HG03469 (cell line): ENCODE measurements around the gene CSNK1D.
"Not testable (repeated sequence)": the region's sequence is repeated elsewhere in the genome, so short reads cannot be mapped to it uniquely, and the experiment has no call there.

Experiments used
- ATAC-seq: cut with Tn5 transposase; IDR thresholded peaks from one replicate; pipeline ENCODE4 v1.9.1; 2021; ENCODE audit warnings: mild to moderate bottlenecking, moderate library complexity, moderate number of reproducible peaks; ENCODE audit not compliant: unreplicated experiment

The CSNK1D gene

GRCh38 chr17:82217530-82218204 lies 55.8 kb downstream of the CSNK1D start:
- ATAC-seq, result no peak

DNA sequence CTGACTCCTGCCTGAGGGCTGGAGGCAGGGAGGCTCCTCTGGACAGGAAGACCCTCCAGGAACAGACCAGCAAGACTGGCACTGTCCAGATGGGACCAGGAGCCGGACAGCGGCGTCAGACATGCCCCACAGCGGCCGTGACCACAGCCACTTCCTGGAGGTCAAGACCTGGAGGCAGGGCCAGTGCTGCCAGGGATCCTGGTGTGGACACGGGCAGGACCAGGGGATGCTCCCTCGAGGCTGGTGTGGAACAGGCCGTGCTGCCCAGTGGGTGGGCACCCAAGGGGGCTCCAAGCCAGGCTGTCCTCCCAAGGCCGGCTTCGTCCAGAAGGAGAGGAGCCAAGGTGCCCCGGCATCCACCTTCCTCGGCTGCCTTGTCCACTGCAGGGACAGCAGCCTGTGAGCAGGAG lies 56.4 kb downstream of the CSNK1D start:
- no peak for ATAC-seq

- no peak for ATAC-seq
Observed at GRCh38 chr17:82216301-82217119, 57.0 kb downstream of the CSNK1D start.

DNA sequence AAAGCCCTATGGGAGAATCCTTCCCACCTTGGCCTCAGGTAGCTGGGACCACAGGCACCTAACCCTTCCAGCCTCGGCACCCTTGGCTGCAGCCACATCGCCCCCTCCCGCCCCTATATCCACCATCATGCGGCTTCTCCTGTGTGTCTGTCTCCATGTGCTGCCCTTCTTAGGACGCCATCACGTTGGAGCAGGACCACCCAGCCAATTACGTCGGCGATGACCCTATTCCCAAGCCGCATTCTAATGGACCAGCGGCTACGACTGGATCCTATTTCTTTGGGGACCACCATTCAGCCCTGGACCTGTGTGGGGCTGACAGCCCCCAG lies 57.6 kb downstream of the CSNK1D start:
- no peak for ATAC-seq

GRCh38 chr17:82215095-82215971 lies 58.2 kb downstream of the CSNK1D start:
- no peak for ATAC-seq

- ATAC-seq, result no peak
Observed at GRCh38 chr17:82214012-82214628, 59.4 kb downstream of the CSNK1D start.

GRCh38 chr17:82213251-82214011 lies 60.1 kb downstream of the CSNK1D start:
- ATAC-seq, result no peak

DNA sequence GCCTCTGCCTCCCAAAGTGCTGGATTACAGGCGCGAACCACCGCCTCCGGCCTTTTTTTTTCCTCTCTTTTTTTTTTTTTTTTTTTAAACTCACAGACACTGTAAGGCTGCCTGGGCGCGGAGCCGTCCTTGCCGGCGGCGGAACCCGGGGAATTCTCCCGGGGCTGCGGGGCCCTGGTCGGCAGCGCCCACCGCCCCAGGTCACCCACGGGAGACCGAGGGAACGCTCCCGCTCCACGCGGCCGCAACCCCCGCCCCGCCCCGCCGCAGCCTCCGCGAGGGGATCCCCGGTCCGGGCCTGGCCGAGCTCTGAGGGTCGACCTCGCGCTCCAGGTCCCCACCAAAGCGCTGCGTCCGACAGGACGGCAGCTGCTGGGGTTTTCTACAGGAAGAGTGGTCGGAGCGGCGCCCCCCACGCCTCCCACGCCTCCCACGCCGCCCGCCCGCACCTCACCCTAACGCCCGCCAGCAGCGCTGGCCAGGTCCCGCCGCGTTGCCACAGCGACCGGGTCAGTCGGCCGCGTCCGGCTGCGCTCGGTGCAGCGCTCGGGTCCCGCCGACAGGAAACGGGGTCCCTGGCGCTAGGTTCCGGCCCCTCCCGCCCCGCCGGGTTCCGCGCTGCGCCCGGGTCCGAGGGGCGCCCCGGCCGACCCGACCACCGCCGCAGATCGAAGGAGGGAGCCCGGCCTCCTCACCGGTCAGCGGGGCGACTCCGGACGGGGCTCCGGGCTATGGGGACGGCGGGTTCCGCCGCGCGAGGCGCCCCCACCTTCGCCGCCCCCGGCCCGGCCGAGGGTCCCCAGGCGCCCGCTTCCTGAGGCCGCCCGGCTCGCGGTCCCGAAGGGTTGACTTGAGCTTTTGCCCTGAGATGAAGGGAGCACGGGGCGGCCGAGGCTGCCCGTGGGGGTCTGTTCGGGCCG lies 60.9 kb downstream of the CSNK1D start, which contains the start of gene CCDC57:
Gene CCDC57, minus strand, starts transcription at position 512 of the 920 bp plus-strand sequence. CDS start 10,898 bp downstream, outside the sequence.
- ATAC-seq, result no peak

DNA sequence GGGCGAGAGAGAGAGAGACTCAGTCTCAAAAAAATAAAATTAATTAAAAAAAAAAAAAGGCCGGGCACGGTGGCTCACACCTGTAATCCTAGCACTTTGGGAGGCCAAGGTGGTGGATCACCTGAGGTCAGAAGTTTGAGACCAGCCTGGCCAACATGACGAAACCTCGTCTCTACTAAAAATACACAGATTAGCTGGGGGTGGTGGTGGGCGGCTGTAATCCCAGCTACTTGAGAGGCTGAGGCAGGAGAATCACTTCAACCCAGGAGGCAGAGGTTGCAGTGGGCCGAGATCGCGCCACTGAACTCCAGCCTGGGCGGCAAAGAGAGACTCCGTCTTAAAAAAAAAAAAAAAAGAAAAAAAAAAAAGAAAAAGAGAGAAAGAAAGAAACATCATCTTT lies 62.8 kb downstream of the CSNK1D start:
- not testable (repeated sequence) for ATAC-seq

DNA sequence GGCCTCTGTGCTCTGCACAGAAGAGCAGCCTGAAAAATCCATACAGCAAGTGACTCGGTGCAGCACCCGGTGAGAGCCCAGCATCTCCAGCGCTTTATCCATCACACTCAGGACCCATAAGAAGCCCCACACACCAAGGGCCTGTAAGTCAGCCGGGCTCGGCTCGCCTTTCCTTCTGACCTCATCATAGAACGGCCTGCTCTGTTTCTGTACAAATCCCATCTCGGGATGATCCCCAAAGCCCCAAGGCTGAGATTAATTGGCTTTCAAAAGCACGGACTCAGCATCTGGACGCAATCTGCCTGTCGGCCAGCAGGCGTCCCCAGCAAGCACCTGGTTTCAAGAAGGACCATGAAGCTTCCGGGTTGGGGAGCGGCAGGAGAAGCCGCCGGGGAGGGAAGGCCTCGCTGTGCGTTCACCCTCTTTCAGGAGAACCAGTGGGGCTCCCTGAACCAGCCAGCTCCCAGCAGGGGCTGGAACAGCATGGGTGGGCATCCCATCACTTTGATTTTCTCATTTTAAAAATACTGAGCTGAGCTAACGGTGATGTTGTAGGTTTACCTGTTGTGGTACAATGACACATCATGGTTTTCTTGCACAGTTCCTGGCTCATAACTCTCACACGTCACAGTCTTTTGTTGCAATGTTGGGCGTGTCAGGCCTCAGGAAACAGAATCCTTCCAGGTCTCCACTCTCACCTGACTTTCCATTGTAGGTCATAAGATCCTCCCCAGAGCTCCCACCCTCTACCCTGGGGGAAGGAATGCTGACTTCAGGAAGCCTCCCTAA lies 67.6 kb downstream of the CSNK1D start:
- no peak for ATAC-seq

- ATAC-seq, result no peak
Observed at GRCh38 chr17:82204831-82205719, 68.4 kb downstream of the CSNK1D start.

DNA sequence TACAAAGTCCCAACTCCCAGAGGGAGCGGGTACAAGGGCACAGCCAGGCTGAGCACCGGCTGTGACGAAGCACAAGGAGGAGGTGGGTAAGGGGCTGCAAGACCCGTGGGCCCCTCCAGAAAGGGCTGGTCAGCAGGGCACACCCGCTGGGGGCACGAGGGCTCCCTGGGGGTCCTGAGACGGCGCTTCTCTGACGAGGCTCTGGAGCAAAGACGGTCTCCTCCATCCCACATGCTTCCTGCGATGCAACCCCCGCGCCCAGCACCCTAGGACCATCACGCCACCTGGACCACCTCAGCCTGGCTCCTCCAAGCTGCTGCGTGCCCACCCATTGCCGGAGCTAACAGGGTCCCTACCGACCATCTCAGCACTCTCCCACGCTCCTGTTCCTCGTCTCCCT lies 69.6 kb downstream of the CSNK1D start:
- ATAC-seq, result no peak

GRCh38 chr17:82202981-82203380 lies 70.5 kb downstream of the CSNK1D start:
- ATAC-seq, result no peak

GRCh38 chr17:82201498-82201910 lies 72.0 kb downstream of the CSNK1D start:
- no peak for ATAC-seq

- ATAC-seq, result no peak
Observed at GRCh38 chr17:82200743-82201497, 72.6 kb downstream of the CSNK1D start.

DNA sequence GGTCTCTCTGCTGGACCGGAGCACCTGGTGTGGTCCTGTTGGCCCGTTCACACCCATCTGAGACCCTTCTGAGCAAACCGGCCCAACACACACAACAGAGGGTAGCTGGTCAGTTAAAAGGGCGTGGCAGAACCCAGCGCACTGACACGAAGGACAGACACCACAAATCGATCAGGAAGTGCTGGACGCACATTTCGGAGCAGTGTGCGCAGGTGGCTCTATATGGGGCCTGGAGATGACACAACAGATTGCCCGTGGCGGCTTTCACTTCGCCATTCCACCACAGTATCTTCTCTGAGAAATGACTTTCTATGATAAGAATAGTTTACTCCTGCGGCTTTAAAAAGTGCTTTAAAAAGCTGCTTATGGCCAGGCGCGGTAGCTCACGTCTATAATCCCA lies 73.4 kb downstream of the CSNK1D start:
- no peak for ATAC-seq

GRCh38 chr17:82199496-82199895 lies 74.0 kb downstream of the CSNK1D start:
- no peak for ATAC-seq
